ENCODE measurements around the gene PPCS.
"Not testable (repeated sequence)": the region's sequence is repeated elsewhere in the genome, so short reads cannot be mapped to it uniquely, and the experiment has no call there.

PPCS gene

GRCh38 chr1:42479621-42480020 lies 23.3 kb downstream of the PPCS start:
- DNase-seq (ENCODE audit: low read depth in 2 of 2), result peak in 1 of 2 donors; percentile 26
- TF ChIP-seq, protein P1, sequence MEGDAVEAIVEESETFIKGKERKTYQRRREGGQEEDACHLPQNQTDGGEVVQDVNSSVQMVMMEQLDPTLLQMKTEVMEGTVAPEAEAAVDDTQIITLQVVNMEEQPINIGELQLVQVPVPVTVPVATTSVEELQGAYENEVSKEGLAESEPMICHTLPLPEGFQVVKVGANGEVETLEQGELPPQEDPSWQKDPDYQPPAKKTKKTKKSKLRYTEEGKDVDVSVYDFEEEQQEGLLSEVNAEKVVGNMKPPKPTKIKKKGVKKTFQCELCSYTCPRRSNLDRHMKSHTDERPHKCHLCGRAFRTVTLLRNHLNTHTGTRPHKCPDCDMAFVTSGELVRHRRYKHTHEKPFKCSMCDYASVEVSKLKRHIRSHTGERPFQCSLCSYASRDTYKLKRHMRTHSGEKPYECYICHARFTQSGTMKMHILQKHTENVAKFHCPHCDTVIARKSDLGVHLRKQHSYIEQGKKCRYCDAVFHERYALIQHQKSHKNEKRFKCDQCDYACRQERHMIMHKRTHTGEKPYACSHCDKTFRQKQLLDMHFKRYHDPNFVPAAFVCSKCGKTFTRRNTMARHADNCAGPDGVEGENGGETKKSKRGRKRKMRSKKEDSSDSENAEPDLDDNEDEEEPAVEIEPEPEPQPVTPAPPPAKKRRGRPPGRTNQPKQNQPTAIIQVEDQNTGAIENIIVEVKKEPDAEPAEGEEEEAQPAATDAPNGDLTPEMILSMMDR (IDR thresholded peaks at IDR 0.05; ENCODE audit: low read depth, low read length), result peak; percentile 22
- H3K4me3 ChIP-seq (replicated peaks in 1 of 2; ENCODE audit: low read depth in 2 of 2, low read length in 2 of 2), result no peak overlapping the region

GRCh38 chr1:42480921-42481320 lies 24.6 kb downstream of the PPCS start:
- TF ChIP-seq, protein P1 (IDR thresholded peaks at IDR 0.05; ENCODE audit: low read depth, low read length), result no peak
- no peak overlapping the region for H3K4me3 ChIP-seq (replicated peaks in 1 of 2; ENCODE audit: low read depth in 2 of 2, low read length in 2 of 2)
- peak in 1 of 2 donors; percentile 30 for DNase-seq (ENCODE audit: low read depth in 2 of 2)

- TF ChIP-seq, protein P1 (IDR thresholded peaks at IDR 0.05; ENCODE audit: low read depth, low read length), result no peak
- H3K4me3 ChIP-seq (replicated peaks in 1 of 2; ENCODE audit: low read depth in 2 of 2, low read length in 2 of 2), result no peak overlapping the region
- no peak for DNase-seq (ENCODE audit: low read depth in 2 of 2)
Observed at GRCh38 chr1:42482635-42483153, 26.4 kb downstream of the PPCS start.

GRCh38 chr1:42484382-42484781 lies 28.0 kb downstream of the PPCS start:
- TF ChIP-seq, protein P1 (IDR thresholded peaks at IDR 0.05; ENCODE audit: low read depth, low read length), result no peak
- H3K4me3 ChIP-seq (replicated peaks in 1 of 2; ENCODE audit: low read depth in 2 of 2, low read length in 2 of 2), result no peak overlapping the region
- DNase-seq (ENCODE audit: low read depth in 2 of 2), result peak; percentile 81 to 87

GRCh38 chr1:42490237-42490636 lies 33.9 kb downstream of the PPCS start:
- no peak overlapping the region for H3K4me3 ChIP-seq (replicated peaks in 1 of 2; ENCODE audit: low read depth in 2 of 2, low read length in 2 of 2)
- TF ChIP-seq, protein P1 (IDR thresholded peaks at IDR 0.05; ENCODE audit: low read depth, low read length), result no peak
- DNase-seq (ENCODE audit: low read depth in 2 of 2), result no peak

- not testable (repeated sequence) for DNase-seq (ENCODE audit: low read depth in 2 of 2); H3K4me3 ChIP-seq (replicated peaks in 1 of 2; ENCODE audit: low read depth in 2 of 2, low read length in 2 of 2)
Observed at GRCh38 chr1:42502031-42502430, 45.7 kb downstream of the PPCS start.

GRCh38 chr1:42504535-42505128 lies 48.3 kb downstream of the PPCS start:
- no peak for DNase-seq (ENCODE audit: low read depth in 2 of 2)
- H3K4me3 ChIP-seq (replicated peaks in 1 of 2; ENCODE audit: low read depth in 2 of 2, low read length in 2 of 2), result no peak overlapping the region
- TF ChIP-seq, protein P1 (IDR thresholded peaks at IDR 0.05; ENCODE audit: low read depth, low read length), result no peak
